Cardiac muscle cell (in vitro differentiated cells and primary cell): Measurements from ENCODE around the gene MSMB. TPM values are rescaled to one million over a fixed set of nuclear protein-coding genes. Genes with fewer than 3 reads are reported as not detected.
"Not testable (repeated sequence)": the region's sequence is repeated elsewhere in the genome, so short reads cannot be mapped to it uniquely, and the experiment has no call there.

Experiments used
- DNase-seq, 2 donors: peaks; one replicate each; pipeline versions ENCODE4 v3.0.0 to v3.0.0-alpha.2; 2010 to 2017; ENCODE audit warnings: low read depth in 1 of 2, low spot score in 1 of 2
- H3K27ac ChIP-seq: fragments of 200-600 bp; sonication (generic); 2 replicates; pipeline ENCODE4 v1.5.1; 2016
- H3K27me3 ChIP-seq: fragments of 200-600 bp; sonication (generic); 2 replicates; pipeline ENCODE4 v1.6.0; 2016; ENCODE audit warnings: control low read depth
- H3K36me3 ChIP-seq: fragments of 200-600 bp; sonication (generic); 2 replicates; pipeline ENCODE4 v1.5.1; 2016; ENCODE audit warnings: control low read depth
- H3K4me1 ChIP-seq: fragments of 200-600 bp; sonication (generic); 2 replicates; pipeline ENCODE4 v1.8.1; 2017; ENCODE audit warnings: low read depth, mild to moderate bottlenecking, mixed run types
- H3K4me3 ChIP-seq: fragments of 200-600 bp; sonication (generic); 2 replicates; pipeline ENCODE4 v1.5.1; 2016; ENCODE audit warnings: mild to moderate bottlenecking
- H3K9me3 ChIP-seq: fragments of 200-600 bp; sonication (generic); 2 replicates; pipeline ENCODE4 v1.5.1; 2017; ENCODE audit warnings: low read depth, mild to moderate bottlenecking, control low read depth
- polyA plus RNA-seq: library from polyadenylated mRNA; unstranded; fragments of >200 nt; fragmentation: Nextera tagmentation; extraction: Ambion mirVana; gene quantifications from 2 replicates; pipeline ENCODE4 v1.2.1, GENCODE V29; 2016
- total RNA-seq: library from RNA; depleted of rRNA; stranded (reverse); fragments of >200 nt; gene quantifications from 2 replicates; pipeline ENCODE4 v1.2.3, GENCODE V29; 2016
- TF ChIP-seq, protein P1 (sequence below): IDR thresholded peaks from 2 replicates; pipeline ENCODE4 v1.5.1; 2012; ENCODE audit warnings: low read depth, mild to moderate bottlenecking, low read length

The MSMB gene
- total and polyA plus RNA-seq, 2 experiments from 2014 or later, result not detected

- Histone ChIP-seq H3K36me3 (peaks cover 78% of the 10 kb centered on the region), H3K27ac (peak overlapping the region; percentile 47), H3K9me3 (no peaks in the 10 kb centered on the region), H3K27me3 (no peaks in the 10 kb centered on the region), H3K4me3 (no peak overlapping the region), H3K4me1 (no peaks in the 10 kb centered on the region)
- DNase-seq, result no peak
- TF ChIP-seq, protein P1, sequence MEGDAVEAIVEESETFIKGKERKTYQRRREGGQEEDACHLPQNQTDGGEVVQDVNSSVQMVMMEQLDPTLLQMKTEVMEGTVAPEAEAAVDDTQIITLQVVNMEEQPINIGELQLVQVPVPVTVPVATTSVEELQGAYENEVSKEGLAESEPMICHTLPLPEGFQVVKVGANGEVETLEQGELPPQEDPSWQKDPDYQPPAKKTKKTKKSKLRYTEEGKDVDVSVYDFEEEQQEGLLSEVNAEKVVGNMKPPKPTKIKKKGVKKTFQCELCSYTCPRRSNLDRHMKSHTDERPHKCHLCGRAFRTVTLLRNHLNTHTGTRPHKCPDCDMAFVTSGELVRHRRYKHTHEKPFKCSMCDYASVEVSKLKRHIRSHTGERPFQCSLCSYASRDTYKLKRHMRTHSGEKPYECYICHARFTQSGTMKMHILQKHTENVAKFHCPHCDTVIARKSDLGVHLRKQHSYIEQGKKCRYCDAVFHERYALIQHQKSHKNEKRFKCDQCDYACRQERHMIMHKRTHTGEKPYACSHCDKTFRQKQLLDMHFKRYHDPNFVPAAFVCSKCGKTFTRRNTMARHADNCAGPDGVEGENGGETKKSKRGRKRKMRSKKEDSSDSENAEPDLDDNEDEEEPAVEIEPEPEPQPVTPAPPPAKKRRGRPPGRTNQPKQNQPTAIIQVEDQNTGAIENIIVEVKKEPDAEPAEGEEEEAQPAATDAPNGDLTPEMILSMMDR, result no peak
These were observed 40.7 kb downstream of the MSMB start for GRCh38 chr10:46005383-46005782.

DNA sequence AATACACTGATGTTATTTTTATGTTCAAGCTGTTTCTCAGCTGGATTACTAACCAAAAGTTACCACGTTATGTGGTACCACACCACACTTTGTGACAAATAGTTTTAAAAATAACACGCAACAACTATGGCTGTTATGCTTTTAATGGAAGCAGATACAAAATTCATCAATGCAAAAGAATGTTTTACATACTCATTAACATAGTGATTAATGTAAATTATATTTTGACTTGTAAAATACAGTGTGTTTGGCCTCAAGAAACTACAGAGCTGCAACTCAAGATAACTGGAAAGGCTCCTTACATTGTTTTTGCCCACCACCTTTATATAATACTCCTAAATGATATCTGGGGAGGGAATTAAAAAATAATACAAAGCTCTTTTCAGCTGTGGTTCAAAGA lies 41.1 kb downstream of the MSMB start:
- Histone ChIP-seq H3K4me3 (no peak overlapping the region), H3K36me3 (peaks cover 75% of the 10 kb centered on the region), H3K27ac (peak overlapping the region; percentile 47), H3K4me1 (no peaks in the 10 kb centered on the region), H3K27me3 (no peaks in the 10 kb centered on the region), H3K9me3 (no peaks in the 10 kb centered on the region)
- no peak for DNase-seq
- TF ChIP-seq, protein P1, result no peak

DNA sequence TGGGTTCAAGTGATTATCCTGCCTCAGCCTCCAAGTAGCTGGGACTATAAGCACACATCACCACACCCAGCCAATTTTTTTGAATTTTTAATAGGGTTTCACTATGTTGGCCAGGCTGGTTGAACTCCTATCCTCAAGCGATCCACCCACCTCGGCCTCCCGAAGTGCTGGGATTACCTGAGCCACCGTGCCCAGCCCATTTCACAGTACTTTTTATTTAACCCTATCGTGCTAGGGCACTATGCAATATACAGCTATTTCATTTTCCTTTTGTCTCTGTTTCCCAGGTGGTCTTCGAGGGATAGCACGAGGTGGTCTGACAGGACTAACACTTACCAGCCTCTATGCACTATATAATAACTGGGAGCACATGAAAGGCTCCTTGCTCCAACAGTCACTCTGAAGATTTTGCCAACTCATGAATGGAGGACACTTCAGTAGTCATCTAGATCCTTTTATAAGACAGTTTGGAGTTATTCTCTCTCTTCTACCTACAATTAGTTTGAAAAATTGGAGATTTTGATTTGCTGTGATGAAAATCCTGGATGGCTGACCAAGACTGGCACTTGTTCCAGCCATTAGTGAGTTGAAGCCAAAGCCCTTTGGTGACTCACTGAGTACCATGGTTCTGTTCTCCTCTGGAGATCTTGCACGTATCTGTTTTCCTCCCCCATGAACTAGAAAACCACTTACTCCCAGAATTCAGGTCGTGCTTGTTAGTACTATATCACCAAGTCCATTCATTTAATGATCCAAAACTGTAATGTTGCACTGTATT lies 43.0 kb downstream of the MSMB start:
- H3K9me3 ChIP-seq, result no peaks in the 10 kb centered on the region
- TF ChIP-seq, protein P1, result no peak
- H3K27me3 ChIP-seq, result no peaks in the 10 kb centered on the region
- H3K4me3 ChIP-seq, result no peak overlapping the region
- no peak for DNase-seq
- H3K4me1 ChIP-seq, result no peaks in the 10 kb centered on the region
- H3K27ac ChIP-seq, result peak overlapping the region; percentile 67
- peaks cover 58% of the 10 kb centered on the region for H3K36me3 ChIP-seq

GRCh38 chr10:46002189-46002687 lies 43.8 kb downstream of the MSMB start:
- H3K9me3 ChIP-seq, H3K4me3 ChIP-seq, DNase-seq, H3K27me3 ChIP-seq, H3K4me1 ChIP-seq, H3K27ac ChIP-seq: not testable (repeated sequence)
- H3K36me3 ChIP-seq, result peaks cover 52% of the 10 kb centered on the region

DNA sequence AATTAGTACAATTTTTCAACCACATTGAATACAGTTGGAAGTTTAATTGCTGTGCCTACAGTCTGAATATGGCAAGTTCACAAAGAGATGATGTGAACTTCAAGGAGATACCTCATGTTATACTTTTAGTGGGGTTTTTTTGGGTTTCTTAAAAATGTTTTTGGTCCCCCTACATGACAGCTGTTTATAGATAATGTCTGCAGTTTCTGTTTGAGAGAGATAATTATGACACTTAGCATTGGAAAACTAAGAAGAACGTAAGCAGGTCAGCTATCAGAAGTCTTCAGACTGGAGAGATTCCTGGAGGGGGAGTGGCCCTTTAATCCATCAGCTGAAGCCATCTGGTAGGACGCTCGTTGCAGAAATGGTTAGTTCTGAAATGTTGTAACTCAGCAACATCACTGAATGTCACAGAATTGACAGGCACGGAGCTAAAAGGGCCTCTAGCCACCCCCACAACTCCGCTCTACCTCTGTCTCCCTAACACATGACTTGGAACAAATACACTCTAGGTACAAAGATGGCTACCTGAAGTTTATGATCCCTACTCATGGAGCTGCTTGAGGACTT lies 44.8 kb downstream of the MSMB start:
- Histone ChIP-seq H3K9me3 (no peaks in the 10 kb centered on the region), H3K4me1 (no peaks in the 10 kb centered on the region), H3K36me3 (peaks cover 46% of the 10 kb centered on the region), H3K27me3 (no peaks in the 10 kb centered on the region), H3K27ac (peak overlapping the region; percentile 63), H3K4me3 (no peak overlapping the region)
- DNase-seq, result no peak
- TF ChIP-seq, protein P1, result no peak

DNA sequence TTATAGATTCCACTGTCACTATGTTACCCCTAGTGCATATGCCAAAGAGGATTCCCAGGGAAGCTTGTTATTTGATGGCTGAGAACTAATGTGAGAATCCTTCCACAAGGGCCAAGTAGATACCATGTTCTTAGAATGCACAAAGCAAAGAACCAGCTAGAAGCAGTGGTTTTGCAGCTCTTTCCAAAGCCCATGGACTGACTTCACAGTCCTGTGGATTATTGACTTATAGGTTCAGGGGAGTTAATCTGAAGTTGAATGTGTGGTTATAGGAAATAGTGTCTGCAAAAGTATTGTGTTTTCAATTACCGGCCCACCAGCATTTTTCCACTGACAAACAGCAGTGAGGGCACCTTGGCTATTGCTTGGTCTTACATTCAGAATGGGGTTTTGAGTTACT lies 45.5 kb downstream of the MSMB start:
- Histone ChIP-seq H3K27me3 (no peaks in the 10 kb centered on the region), H3K9me3 (no peaks in the 10 kb centered on the region), H3K4me3 (no peak overlapping the region), H3K36me3 (peaks cover 39% of the 10 kb centered on the region), H3K27ac (peak overlapping the region; percentile 63), H3K4me1 (no peaks in the 10 kb centered on the region)
- TF ChIP-seq, protein P1, result no peak
- no peak for DNase-seq

GRCh38 chr10:45999955-46000354 lies 46.1 kb downstream of the MSMB start:
- not testable (repeated sequence) for DNase-seq, H3K4me1 ChIP-seq, H3K27me3 ChIP-seq, H3K4me3 ChIP-seq, H3K27ac ChIP-seq, H3K9me3 ChIP-seq
- H3K36me3 ChIP-seq, result peaks cover 33% of the 10 kb centered on the region
